UCSD-AML1 (cell line): ENCODE data around the gene DOCK9.

Source experiments
- DNase-seq: peaks from one replicate; lab custom pipeline; 2025; ENCODE audit not compliant: unreplicated experiment; lab: John Stamatoyannopoulos, UW

The DOCK9 gene

DNA sequence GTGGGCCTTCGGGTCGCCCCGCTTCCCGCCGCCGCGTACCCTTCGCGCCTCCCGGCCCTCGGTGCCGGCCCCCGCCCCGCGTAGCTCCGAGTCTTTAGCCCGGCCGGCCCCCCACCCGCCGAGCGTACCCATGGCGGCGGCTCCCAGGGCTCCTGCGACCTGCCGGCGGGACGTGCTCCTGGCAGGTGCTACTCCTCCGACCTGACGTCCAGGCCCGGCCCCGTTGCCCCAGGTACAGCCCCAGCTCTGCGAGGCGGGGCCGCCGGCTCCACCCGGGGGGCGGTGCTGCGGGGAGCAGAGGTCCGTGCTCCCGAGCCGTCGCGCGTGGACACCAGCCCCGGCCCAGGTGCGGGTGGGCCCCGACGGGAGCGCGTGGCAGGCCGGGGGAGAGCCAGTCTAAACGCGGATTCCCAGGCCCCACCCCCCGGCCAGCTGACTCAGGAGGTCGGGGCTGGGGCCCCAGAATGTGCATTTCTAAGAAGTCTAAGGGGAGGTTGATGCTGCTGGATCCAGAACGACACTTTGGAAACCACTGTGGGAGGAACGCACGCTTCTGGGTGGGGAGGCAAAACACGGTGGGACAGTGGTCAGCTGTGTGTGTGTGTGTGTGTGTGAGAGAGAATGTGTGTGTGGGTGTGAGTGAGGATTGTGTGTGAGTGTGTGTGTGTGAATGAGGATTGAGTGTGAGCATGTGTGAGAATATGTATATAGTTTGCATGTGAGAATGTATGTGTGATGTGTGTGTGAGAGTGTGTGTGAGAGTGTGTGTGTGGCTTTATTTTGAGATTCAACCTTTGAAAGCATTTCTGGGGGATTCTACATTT is 225.2 kb downstream of the DOCK9 start, which contains the start of gene SLC15A1:
SLC15A1 (minus strand) TSS at position 206 of the 824 bp plus-strand sequence; CDS start at position 132, 74 bp downstream.
- no peak for DNase-seq

DNA sequence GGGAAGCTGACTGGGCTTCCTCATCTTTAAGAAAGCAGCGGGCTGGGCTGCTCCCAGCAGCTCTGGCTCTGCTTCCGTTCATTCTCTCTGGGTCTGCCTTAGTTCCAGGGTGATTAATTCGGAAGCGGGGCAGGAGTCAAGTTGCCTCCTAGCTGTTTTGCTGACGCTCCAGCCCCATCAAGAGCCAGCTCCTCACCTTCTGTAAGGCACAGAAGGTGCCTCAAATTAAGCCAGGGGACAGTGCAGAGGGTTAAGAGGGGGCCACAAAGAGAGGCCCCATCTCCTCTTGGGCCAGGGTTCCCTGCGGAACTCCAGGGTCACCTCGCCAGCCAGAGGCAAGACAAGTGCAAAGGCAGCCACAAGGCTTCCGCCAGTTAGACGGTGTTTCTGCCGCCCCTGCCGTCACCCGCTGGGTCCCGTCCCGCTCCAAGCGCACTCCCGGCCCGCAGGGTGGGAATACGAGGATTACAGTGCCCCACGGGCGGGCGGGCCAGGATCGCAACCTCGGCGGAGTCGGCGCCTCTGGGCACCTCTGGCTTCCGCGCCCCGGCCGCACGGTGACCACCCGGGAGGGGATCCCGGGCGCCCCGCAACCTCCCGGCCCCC is 225.9 kb downstream of the DOCK9 start:
- no peak for DNase-seq

GRCh38 chr13:98751367-98751782 is 226.5 kb downstream of the DOCK9 start:
- no peak for DNase-seq

DNA sequence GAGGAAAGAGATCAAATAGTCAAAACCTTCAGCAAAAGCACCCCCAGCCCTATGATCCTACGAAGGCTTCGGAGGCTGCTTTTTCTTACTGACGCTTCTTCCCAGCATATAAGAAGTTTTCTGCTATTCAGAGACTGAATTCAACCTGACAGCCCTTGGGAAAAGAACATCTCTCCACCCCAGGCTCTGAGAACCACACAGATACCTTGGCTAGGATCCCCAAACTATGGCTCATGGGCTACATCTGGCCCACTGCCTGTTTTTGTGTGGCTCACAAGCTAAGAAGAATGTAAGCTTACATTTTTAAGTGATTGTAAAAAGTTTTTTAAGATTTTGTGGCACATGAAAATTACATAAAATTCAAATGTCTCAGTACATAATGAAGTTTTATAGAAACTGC is 228.4 kb downstream of the DOCK9 start:
- DNase-seq, result no peak

DNA sequence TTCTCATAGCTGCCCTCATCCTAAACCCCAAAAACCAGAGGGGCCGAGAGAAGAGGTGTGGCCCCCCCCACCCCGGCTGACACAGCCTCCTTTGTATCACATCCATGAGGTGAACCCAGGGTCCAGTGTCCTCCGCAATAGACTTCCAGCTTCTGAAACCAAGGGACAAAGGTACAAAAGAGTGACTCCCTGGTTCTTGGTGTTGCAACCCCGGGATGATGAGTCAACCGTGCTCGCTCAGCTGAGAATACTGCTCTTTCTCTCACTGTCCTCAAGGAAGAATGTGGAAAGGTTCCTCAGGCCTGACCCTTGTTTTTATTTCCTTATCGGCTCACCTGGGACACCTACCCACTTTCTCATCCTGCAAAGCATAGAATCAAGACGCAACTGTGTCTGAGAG is 230.9 kb downstream of the DOCK9 start:
- DNase-seq, result no peak
